ES-I3 (cell line): Measurements from ENCODE around the gene ZNF143.
"Not testable (repeated sequence)": the region's sequence is repeated elsewhere in the genome, so short reads cannot be mapped to it uniquely, and the experiment has no call there.

Source experiments
- H3K36me3 ChIP-seq: 2 replicates; pipeline ENCODE4 v1.6.1; 2013; ENCODE audit warnings: mild to moderate bottlenecking, low read length, control low read depth, moderate library complexity; ENCODE audit not compliant: insufficient read depth
- H3K4me1 ChIP-seq: 2 replicates; pipeline ENCODE4 v1.6.1; 2013; ENCODE audit warnings: mild to moderate bottlenecking, control low read depth, low read length; ENCODE audit not compliant: insufficient read depth
- H3K9ac ChIP-seq: 2 replicates; pipeline ENCODE4 v1.6.1; 2013; ENCODE audit warnings: low read depth, mild to moderate bottlenecking, low read length, moderate library complexity
- H3K9me3 ChIP-seq: 2 replicates; pipeline ENCODE4 v1.6.1; 2013; ENCODE audit warnings: mild to moderate bottlenecking, low read length, moderate library complexity; ENCODE audit not compliant: control insufficient read depth, insufficient read depth

The ZNF143 gene

DNA sequence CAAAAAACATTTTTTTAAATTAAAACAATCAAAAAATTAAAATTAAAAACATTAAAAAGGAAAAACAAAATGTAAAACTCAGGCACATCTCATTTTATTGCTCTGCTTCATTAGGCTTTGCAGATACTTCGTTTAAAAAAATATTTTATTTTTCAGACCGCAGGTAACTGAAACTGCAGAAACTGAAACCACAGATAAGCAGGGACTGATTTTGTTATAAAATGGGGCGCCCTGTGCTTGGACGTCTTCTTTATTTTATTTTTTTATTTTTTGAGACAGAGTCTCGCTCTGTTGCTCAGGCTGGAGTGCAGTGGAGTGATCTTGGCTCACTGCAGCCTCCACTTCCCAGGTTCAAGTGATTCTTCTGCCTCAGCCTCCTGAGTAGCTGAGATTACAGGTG, 88.4 kb downstream of the ZNF143 start:
- not testable (repeated sequence) for H3K4me1 ChIP-seq, H3K9me3 ChIP-seq, H3K36me3 ChIP-seq, H3K9ac ChIP-seq

DNA sequence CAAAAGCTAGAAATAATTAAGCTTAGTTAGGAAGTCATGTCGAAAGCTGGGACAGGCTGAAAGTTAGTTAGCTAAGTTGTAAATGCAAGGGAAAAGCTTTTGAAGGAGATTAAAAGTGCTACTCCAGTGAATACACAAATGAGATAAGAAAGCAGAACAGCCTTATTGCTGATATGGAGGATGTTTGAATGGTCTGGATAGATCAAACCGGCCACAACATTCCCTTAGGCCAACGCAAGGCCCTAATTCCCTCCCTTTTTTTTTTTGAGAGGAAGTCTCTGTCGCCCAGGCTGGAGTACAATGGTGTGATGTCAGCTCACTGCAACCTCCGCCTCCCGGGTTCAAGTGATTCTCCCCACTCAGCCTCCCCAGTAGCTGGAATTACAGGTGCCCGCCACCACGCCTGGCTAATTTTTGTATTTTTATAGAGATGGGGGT, 89.4 kb downstream of the ZNF143 start:
- Histone ChIP-seq H3K36me3 (no peaks in the 10 kb centered on the region), H3K9me3 (0 out of 2 replicates have a peak, but pooled peaks cover 4% of the 10 kb centered on the region), H3K9ac (no peak overlapping the region), H3K4me1 (no peaks in the 10 kb centered on the region; the same call in 1 of the 2 replicates)

- Histone ChIP-seq H3K9ac (no peak overlapping the region), H3K4me1 (peaks cover 10% of the 10 kb centered on the region), H3K36me3 (no peaks in the 10 kb centered on the region), H3K9me3 (no peaks in the 10 kb centered on the region; the same call in 1 of the 2 replicates)
Observed at GRCh38 chr11:9561279-9561982, 100.6 kb downstream of the ZNF143 start.

DNA sequence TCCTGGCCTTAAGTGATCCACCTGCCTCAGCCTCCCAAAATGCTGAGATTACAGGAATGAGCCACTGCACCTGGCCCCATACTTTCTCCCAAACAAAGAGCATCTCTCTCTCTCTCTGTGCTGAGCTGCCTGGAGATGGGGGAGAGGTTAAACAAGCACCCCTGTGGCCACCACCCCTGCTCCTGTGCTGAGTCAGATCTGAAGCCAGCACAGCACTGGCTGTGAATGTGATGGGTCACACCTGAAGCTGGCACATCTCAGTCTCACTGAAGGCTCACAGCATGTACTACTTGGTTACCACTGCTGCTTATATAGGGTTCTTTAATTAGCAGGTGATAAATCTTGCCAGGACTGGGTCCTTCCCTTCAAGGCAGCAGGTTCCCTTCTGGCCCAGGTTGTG, 101.9 kb downstream of the ZNF143 start:
- no peaks in the 10 kb centered on the region for H3K36me3 ChIP-seq
- H3K9me3 ChIP-seq = no peaks in the 10 kb centered on the region; the same call in 1 of the 2 replicates
- peaks cover 15% of the 10 kb centered on the region for H3K4me1 ChIP-seq
- H3K9ac ChIP-seq = no peak overlapping the region

- no peaks in the 10 kb centered on the region for H3K36me3 ChIP-seq
- H3K9me3 ChIP-seq = no peaks in the 10 kb centered on the region; the same call in 1 of the 2 replicates
- peaks cover 18% of the 10 kb centered on the region for H3K4me1 ChIP-seq
- no peak overlapping the region for H3K9ac ChIP-seq
Observed at GRCh38 chr11:9563196-9563730, 102.5 kb downstream of the ZNF143 start.

- no peaks in the 10 kb centered on the region for H3K36me3 ChIP-seq
Observed at GRCh38 chr11:9565822-9566560, 105.2 kb downstream of the ZNF143 start.

DNA sequence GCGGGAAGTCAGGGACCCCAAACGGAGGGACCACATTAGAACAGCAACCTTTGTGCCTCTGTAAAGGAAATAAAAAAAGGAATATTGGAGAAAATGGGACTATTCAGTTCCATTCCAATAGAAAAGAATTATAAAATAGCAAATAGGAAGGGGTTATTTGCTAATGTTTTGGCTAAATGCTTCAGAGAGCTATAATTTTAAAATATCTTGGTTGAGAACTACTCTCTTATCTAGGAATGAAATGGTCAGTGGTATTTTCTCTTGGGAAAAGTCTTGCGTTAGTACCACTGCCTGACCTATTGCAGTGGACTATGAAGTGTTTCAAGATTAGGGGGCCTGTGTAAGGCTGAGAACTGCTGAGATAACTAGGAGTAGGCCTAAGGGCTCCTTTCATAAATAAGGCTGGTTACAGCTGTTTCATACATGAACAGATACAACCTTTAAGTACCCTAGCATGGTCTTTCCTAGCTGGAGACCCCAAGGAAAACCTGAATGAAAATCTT, 105.8 kb downstream of the ZNF143 start:
- no peaks in the 10 kb centered on the region for H3K36me3 ChIP-seq
- no peak overlapping the region for H3K9ac ChIP-seq
- H3K9me3 ChIP-seq = no peaks in the 10 kb centered on the region; the same call in 1 of the 2 replicates
- H3K4me1 ChIP-seq = peaks cover 34% of the 10 kb centered on the region

More at GRCh38 chr11:9565822-9566560, 105.2 kb downstream of the ZNF143 start:
- Histone ChIP-seq H3K9ac (no peak overlapping the region), H3K9me3 (no peaks in the 10 kb centered on the region; the same call in 1 of the 2 replicates), H3K4me1 (peaks cover 28% of the 10 kb centered on the region)

- H3K9me3 ChIP-seq = no peaks in the 10 kb centered on the region
- no peaks in the 10 kb centered on the region for H3K36me3 ChIP-seq
- H3K9ac ChIP-seq = no peak overlapping the region
- H3K4me1 ChIP-seq = peaks cover 36% of the 10 kb centered on the region
Observed at GRCh38 chr11:9567401-9567800, 106.6 kb downstream of the ZNF143 start.

GRCh38 chr11:9568161-9568853, 107.5 kb downstream of the ZNF143 start:
- H3K9me3 ChIP-seq = no peaks in the 10 kb centered on the region
- H3K36me3 ChIP-seq = no peaks in the 10 kb centered on the region
- peak overlapping the region; percentile 26; the same call in 1 of the 2 replicates for H3K9ac ChIP-seq
- peaks cover 36% of the 10 kb centered on the region for H3K4me1 ChIP-seq

- peaks cover 36% of the 10 kb centered on the region for H3K4me1 ChIP-seq
- no peaks in the 10 kb centered on the region for H3K9me3 ChIP-seq
- no peaks in the 10 kb centered on the region for H3K36me3 ChIP-seq
- H3K9ac ChIP-seq = peak overlapping the region; percentile 45
Observed at GRCh38 chr11:9568854-9569587, 108.2 kb downstream of the ZNF143 start.

- H3K9ac ChIP-seq = 0 out of 2 replicates have a peak overlapping the region, but pooled peaks have one; percentile 45
- no peaks in the 10 kb centered on the region for H3K36me3 ChIP-seq
- H3K9me3 ChIP-seq = no peaks in the 10 kb centered on the region
- peaks cover 36% of the 10 kb centered on the region for H3K4me1 ChIP-seq
Observed at GRCh38 chr11:9569588-9570164, 108.9 kb downstream of the ZNF143 start.

DNA sequence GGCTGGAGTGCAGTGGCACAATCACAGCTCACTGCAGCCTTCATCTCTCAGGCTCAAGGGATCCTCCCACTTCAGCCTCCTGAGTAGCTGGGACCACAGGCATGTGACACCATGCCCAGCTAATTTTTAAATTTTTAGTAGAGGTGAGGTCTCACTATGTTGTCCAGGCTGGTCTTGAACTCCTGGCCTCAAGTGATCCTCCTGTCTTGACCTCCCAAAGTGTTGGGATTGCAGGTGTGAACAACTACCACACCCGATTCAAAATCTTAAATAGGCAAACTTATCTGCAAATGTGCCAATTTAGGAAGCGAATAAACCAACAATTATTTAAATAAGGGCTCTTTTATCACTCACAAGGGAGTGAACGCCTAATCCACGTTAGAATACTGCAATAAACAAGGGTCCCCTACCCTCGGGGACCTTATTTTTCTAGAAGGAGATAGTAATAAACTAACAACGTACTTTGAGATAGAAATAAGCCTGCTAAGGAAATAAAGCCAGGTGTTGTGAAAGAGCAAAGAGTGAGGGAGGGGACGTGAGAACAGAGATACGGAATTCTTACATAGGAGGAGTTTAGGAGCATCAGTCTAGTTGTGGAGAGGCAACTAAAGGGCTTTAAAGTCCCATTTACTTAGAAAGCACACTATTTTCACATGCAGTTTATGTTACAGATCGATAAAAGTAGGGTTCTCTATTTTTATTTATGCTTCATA, 109.7 kb downstream of the ZNF143 start:
- peaks cover 32% of the 10 kb centered on the region for H3K4me1 ChIP-seq
- H3K36me3 ChIP-seq = no peaks in the 10 kb centered on the region
- no peak overlapping the region for H3K9ac ChIP-seq
- no peaks in the 10 kb centered on the region for H3K9me3 ChIP-seq
